HG02852 (cell line): ENCODE results near the gene RXRA.

ENCODE experiments used
- ATAC-seq: cut with Tn5 transposase; IDR thresholded peaks from one replicate; pipeline ENCODE4 v1.9.1; 2021; ENCODE audit warnings: mild to moderate bottlenecking, moderate library complexity; ENCODE audit not compliant: unreplicated experiment

The RXRA gene

DNA sequence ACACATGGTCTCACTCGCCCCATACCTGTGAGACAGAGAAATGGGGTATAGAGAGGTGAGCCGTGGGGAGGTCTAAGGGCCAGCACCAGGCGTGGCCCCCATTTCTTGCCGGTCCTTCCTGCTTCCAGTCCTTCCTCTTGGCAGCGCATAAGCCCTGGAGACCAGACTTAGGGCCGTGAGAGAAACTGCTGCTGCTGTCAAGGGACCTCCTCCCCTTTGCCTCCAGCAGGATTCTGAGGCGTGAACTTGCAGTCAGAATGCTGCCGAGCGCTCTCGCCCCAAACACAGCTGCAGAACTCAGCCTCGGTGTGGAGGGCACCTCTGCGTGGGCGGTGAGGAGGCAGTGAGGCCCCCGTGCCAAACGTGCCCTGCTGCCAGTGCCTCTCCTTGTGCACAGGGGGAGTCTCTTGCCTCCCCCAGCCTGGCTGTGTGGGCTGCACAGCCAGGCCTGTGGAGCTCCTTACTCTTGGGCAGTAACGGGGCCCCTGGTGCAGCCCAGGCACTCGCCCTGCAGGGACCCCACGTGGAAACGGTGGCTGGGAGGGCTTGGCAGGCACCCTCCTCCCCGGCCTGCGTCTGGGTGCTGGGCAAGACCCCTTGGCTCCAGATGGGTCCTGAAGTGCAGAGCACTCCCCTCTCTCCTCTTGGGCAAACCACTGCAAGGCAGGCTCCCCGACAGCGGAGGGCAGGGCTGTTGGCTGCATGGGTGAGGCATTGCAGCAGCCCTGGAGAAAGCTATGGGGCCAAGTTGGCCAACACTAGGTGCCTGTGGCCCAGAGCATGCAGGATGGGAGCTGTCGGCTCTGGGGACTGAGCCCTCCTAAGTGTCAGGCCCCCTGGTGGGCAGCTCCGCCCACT, 85.4 kb downstream of the RXRA start:
- ATAC-seq = no peak

DNA sequence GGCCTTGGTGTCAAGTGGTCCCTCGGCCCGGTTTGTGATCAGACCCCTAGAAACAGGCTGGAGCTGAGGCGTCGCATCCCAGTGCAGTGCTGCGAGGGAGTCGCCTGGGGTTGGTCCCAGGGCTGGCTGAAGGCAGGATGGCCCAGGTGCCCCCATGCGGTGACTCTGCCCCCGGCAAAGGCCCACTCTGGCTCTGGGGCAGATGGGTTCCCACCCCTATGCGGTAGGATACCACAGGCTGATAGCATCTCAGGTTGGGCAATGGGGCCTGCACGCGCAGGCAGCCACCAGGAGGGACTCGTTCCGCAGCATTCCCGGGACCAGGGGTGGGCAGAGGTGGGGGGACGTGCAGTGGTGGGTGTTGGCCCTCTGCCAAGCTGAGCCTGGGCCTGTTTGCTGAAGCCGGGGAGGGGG, 86.0 kb downstream of the RXRA start:
- no peak for ATAC-seq

DNA sequence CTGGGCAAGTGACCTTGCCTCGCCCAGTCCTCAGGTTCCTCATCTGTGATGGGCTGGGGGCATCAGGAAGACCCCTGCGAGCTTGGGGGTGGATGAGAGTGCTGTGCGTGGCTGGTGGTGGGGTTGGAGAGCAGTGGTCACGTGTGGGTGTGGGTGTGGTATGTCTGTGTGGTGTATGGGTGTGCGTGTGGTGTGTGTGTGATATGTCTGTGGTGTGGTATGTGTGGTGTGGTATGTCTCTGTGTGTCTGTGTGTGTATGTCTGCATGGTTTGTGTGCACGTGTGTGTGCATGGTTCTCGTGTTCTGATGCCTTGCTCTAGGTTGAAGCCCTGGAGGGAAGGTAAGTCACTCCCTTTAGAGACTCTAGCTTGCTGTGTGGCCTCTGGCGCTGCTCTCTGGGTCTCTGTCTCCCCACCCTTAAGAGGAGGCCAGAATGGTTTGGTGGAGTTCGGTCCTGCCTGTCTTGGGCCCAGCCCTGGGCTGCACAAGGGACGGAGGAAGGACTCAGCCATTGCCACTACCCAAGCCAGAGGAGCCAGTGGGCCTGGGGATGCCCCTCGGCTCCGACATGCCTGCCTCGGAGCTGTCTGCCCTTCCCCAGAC, 87.0 kb downstream of the RXRA start:
- ATAC-seq = no peak

DNA sequence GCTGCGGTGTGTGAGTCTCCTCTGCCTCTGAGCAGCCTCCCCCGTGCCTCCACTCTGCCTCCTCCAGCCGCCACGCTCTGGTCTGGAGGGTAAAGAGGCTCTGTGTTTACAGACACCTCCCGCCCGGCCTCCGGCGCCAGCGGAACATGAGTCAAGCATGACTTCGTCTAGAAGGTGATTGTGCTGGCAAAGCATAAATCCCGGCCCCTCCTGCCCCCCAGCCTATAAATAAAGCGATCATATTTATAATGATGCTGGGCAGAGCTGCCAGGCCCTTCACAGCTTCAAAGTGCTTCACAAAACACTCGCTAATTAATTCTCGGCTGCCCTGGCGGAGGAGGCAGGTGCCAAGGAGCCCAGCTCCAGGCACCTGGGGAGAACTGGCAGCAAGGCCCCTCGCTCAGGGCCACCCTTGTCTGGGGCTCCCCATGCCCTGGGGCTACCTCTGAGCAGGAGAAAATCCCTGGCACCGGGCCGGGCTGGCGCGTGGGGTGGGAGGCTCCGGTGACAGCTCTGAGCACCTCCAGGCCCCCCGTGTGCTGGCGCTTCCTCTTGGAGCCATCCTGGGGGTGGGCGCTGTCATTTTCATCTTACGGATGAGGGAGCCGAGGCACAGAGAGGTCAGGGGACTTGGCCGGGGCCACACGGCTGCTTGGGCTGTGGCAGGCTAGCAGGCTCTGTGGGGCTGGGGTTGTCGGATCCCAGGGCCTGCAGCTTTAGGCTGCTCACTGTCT, 87.8 kb downstream of the RXRA start:
- ATAC-seq = no peak

DNA sequence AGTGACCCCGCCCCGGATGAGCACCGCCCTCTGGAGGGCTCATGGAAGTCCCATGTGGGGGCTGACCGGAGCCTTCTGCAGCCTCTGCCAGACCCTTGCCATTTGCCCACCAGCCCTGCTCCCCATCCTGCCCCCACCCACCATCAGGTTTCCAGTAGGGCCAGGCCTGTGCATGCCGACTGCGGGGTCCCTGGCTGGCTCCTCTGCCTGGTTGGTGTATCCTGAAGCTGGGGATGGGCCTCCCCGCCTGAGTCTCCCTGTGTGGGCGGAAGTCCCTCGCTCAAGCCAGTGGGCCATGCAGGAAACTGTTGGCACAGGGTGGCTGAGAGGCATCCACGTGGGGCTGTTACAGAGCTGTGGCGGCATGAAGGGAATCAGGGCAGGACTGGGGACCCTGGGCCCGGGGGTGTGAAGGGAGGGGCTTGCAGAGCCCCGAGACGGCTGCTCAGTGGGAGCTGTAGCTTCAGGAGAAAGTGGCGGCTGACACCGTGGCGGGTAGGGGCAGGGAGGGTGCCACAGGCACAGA, 88.7 kb downstream of the RXRA start:
- no peak for ATAC-seq

DNA sequence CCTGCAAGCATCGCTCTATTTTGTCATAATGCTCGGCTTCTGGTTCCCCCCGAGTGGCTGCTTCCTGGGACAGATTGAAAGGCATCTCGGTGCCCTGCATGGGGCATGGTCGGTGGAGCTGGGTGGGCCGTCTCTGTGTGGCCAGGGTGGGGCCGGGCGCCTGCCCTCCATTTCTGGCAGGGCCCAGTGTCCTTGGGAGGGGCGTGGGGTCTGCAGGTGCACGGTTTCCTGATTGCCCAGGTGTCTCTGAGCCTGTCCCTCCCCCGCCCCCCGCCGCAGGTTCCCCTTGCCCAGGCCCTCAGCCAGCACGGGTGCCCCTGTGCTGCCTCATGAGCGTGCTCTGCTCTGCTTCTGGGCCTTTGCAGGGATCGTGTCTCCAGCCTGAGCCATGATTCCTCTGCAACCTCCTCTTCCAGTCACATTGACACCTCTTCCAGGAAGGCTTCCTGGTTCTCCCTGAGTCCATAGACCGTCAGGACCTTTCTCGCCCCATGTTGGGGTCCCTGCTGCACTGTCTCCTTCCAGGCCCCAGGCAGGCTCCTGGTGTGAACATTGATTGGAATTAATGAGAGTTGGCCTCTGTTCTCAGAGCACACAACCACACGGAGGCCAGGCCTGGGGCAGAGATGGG, 90.2 kb downstream of the RXRA start:
- ATAC-seq = no peak

DNA sequence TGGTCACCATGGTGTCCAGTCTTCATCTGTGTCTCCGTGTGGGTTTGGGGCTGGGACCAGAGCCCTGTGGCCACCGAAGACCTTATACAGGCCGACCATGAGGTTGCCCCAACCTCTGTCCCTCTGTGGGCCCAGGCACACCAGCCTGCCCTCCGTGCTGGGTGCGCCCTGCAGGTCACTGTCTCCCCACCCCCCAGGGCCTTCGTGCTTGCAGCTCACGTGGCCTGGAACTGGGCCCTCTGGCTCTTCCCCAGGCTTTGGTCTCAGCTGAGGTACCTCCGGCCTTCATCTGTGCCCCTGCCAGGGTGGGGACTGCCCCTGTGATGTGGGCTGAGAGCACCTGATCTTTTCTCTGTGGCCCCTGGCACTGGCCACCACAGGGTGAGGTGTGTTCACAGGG, 92.1 kb downstream of the RXRA start:
- no peak for ATAC-seq

DNA sequence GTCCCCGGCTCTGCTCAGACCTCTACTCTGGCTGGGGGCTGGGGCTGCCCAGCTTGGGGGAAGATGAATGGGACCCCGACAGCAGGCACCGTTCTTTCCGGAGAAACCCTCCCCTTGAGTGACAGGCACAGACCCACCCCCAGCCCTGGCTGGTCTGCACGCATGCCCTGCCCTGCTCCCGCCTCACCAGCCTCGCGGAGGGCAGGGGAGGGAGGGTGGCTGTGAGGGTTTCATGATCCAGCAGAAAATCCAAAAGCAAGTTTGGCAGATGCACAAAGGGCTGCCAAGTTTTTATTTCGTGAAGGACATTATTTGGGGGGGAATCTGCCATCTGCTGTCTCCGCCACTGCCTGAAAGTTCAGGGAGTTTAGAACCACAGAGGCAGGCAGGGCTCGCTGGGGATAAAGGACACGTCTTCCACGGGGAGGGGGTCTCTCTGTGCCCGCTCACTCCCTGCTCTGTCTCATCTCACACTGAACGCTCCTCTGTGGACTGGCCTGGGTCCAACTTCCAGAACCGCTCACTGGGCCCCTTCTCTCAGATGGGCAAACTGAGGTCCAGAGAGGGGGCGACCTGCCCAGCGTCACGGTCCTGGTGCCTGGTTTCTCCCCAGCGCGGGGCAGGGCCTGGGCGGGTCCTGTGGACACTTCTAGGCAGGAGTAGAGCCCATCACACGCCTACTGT, 92.9 kb downstream of the RXRA start:
- no peak for ATAC-seq

DNA sequence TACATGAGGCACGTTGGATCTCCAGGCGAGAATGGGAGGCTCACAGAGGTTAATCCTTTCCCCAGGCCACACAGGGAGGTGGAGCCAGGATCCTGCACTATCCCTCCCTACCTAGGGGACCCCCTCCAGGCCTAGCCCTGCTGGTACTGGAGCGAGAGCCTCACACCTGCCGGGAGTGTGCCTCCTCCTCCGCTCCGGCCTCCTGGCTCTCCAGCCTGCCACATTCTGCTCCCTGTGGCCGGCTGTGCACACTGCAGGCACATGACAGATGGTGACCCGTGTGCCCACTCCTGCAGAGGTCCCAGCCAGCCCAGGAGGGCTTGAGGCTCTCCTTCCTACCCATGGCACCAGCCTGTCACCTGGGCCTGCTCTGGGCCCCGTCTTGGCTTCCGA, 93.4 kb downstream of the RXRA start:
- ATAC-seq = no peak

DNA sequence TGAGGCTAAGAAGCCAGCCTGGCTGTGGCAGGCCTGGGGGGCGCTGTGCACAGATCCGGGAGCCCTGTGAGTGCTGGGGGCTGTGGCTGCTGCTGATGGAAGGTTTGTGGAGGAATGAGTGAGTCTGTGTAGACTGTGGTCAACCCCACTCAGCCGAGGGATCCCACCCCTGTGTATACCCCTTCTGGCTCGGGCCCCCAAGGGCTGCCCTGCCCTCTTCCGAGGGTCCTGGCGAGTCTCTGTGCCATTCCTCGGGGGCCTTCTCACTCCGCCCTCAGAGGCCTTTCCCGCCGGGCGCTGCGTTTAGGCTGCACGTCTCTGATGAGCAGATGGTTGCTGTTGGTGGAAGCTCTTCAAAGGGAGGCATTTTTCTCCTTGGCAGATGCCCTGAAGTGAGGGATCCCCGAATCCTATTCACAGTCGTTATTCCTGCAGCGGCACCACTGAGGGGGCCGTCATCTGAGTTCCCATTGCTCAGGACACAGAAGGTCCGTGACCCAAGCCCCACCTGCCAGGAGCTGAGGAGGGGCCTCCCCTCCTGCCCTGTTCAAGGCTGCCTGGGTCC, 94.1 kb downstream of the RXRA start:
- ATAC-seq = no peak

DNA sequence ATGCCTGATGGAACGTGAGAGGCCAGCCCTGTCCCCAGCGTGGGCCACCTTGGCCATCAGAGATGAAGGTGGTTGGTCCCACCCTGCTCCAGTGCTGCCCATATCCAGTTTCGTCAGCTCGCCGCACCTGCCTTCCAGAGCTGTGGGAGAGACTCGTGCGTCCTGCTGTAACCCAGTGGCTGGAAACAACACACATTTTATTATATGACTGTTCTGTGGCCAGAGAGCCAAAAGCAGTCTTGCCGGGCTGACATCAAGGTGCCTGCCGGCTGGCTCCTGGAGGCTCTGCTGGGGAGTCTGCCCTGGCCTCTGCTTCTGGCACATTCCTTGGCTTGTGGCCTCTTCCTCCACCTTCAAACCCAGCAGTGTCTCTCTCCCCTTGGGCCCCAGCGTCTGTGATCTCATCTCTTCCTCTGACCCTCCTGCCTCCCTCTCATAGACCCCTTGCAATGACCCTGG, 94.7 kb downstream of the RXRA start:
- ATAC-seq = no peak

DNA sequence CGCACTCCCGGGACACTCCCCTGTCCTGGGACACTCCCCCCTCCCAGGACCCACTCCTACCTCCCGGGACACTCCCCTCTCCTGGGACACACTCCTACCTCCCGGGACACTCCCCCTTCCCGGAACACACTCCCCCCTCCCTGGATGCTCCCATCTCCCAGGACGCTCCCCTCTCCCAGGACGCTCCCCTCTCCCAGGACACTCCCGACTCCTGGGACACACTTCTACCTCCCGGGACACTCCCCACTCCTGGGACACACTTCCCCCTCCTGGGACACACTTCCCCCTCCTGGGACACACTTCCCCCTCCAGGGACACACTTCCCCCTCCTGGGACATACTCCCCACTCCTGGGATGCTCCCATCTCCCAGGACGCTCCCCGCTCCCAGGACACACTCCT, 95.6 kb downstream of the RXRA start:
- ATAC-seq = no peak

DNA sequence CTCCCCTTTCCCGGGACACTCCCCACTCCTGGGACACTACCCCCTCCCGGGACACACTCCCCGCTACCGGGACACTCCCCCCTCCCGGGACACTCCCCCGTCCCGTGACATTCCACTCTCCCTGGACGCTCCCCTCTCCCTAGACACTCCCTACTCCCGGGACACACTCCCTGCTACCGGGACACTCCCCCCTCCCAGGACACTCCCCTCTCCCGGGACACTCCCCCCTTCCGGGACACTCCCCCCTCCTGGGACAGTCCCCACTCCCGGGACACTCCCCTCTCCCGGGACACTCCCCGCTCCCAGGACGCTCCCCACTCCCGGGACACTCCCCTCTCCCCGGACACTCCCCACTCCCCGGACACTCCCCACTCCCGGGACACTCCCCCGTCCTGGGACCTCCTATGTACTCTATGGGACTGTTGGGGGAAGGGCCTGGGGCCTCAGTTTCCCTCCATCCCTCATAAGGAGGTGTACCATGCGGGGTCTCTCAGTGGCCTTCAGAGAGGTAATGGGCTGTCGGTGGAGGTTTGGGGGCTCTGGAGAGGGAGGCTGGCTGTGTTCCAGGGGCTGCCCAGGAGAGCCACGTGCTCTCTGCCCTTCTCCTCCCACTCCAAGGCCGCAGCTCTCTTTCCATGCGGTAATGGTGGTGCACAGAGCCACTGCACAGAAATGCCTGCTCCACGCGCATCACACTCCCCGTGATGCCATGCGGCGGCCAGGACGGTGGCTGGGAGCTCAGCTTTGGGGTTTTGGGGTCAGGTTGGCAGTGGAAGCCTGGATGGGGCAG, 96.2 kb downstream of the RXRA start:
- ATAC-seq = no peak

DNA sequence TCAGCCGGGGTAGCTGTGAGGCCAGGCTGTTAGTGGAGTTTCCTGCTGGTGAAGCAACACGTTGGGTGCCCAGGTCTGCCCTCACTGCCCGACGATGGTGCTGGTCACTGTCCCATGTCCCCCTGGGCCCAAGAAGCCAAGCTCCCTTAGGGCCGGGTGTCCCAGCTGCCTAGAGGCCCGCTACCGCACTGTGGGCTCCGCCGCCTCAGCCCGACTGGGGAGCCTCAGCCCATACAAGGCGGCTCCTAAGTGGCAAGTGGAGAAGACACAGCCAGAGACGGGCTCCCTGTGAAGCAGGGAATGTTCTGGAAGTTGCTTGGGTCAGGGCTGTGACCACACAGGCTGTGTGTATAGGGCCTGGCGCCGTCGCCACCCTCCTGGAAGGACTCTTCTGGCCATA, 96.9 kb downstream of the RXRA start:
- ATAC-seq = no peak

DNA sequence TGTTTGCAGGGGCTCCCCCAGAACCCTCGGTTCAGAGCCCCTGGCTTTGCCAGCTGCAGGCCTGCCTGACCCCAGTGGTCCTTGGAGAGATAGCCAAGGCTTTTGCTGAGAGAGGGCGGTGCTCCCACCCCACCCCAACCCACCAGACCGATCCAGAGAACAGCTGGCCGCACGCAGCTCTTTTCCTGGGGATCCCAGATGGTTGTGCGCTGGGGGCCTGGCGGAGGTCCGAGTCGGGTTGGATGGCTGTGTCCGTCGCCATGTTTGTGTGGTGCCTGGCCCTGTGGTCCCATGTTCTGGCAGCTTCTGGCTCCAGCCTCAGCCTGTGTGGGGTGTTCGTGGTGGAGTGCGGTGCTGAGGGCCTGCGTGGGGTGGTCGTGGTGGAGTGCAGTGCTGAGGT, 97.5 kb downstream of the RXRA start:
- no peak for ATAC-seq

DNA sequence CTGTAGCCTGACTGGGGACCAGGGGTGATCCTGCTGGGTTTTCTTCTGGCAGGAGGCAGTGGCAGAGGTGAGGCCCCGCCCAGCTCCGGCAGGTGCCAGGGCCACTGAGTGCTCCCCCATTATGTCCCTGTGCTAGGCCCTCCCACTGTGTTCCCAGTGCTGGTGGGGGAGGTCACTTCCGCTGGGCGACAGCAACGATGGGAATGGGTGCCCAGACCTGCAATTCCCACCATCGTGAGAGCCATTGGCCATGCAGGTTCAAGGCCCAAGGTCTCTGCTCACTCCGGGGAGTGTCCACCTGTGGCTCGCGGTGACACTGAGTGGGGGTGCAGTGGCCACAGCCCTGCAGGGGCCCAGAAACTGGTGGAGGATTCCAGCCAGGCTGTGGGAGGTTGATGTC, 98.6 kb downstream of the RXRA start:
- ATAC-seq = no peak

DNA sequence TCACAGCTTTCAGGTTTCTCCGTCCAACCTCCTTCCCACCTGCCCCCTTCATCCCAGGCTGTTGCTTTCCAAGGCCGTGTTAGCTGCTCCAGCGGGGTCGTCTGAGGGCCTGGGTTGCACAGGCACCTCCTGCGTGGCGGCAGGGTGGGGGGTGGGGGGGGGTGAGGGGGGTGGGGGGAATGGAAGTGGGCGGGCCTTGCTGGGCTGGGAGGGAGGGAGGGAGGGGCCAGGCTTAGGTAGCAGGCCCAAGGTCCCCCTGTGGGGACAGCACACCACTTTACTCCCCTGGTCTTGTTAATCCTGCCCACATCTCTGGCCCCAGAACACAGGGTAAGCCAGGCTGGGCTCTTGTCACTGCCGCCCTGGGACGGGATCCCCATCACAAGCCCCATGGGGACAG, 99.1 kb downstream of the RXRA start:
- no peak for ATAC-seq

DNA sequence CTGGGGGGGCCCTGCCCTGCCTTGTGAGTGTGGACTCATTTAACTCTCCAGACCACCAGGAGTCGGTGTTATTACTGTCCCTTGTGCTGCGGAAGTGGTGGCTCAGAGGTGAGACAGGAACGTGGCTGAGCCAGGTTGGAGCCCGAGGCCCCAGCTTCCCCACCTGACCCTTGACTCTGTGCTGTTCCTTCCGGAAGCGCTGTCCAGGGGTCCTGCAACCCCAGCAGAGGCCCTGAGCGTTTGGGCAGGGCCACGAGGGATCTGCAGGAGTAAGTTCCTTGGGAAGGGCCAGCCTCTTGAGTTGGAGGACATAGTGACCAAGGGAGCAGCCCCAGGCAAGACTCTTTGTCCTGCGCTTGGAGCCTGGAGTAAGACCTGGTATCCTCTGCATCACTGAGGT, 99.6 kb downstream of the RXRA start:
- ATAC-seq = no peak

DNA sequence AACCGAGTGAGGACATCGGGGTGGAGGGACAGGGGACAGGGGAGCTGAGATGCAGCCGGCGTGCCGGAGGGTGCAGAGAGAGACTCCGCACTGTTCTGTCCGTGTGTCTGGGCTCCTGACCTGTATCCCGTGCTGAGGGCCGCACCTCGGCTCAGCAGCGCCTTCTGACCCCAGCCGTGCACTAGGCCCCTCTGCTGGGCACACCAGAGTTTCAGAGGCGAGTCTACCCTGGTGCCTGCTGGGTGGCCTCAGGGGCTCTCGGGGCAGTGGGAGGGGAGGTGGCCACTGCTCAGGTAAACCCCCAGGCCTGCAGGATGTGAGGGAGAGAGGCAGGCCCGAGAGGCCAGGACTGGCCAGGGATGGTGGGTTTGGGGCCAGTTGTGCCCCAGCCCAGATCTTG, 100.2 kb downstream of the RXRA start:
- no peak for ATAC-seq
